ENCODE data around the gene CTSA.

Gene CTSA

GRCh38 chr20:45920462-45921336 is 29.6 kb downstream of the CTSA start:
- no peak overlapping the region for H3K4me3 ChIP-seq (ENCODE audit: low read depth, low read length)
- no peaks in the 10 kb centered on the region for H3K27me3 ChIP-seq (replicated peaks)
- no peak for DNase-seq
- no peak for TF ChIP-seq CTCF (IDR thresholded peaks at IDR 0.05; ENCODE audit: low read depth, low read length, missing control alignments)
- in situ Hi-C loops (cut with HindIII; ENCODE audit: low pct_ligation_motif_present, low sequenced_read_pairs), result no loop called here
- H3K36me3 ChIP-seq (replicated peaks), result no peaks in the 10 kb centered on the region
- H3K27ac ChIP-seq, result peak overlapping the region; percentile 62

GRCh38 chr20:45921337-45922189 is 30.4 kb downstream of the CTSA start:
- Histone ChIP-seq H3K27ac (no peak overlapping the region), H3K27me3 (replicated peaks) (no peaks in the 10 kb centered on the region), H3K36me3 (replicated peaks) (no peaks in the 10 kb centered on the region), H3K4me3 (ENCODE audit: low read depth, low read length) (no peak overlapping the region)
- in situ Hi-C loops (cut with HindIII; ENCODE audit: low pct_ligation_motif_present, low sequenced_read_pairs), result no loop called here
- DNase-seq, result no peak
- TF ChIP-seq CTCF (IDR thresholded peaks at IDR 0.05; ENCODE audit: low read depth, low read length, missing control alignments), result no peak

GRCh38 chr20:45924391-45925261 is 33.5 kb downstream of the CTSA start:
- Histone ChIP-seq H3K36me3 (replicated peaks) (no peaks in the 10 kb centered on the region), H3K4me3 (ENCODE audit: low read depth, low read length) (no peak overlapping the region), H3K27ac (no peak overlapping the region), H3K27me3 (replicated peaks) (no peaks in the 10 kb centered on the region)
- no peak for TF ChIP-seq CTCF (IDR thresholded peaks at IDR 0.05; ENCODE audit: low read depth, low read length, missing control alignments)
- peak; percentile 42 for DNase-seq
- in situ Hi-C loops (cut with HindIII; ENCODE audit: low pct_ligation_motif_present, low sequenced_read_pairs), result no loop called here

- in situ Hi-C loops (cut with HindIII; ENCODE audit: low pct_ligation_motif_present, low sequenced_read_pairs), result no loop called here
- no peak for TF ChIP-seq CTCF (IDR thresholded peaks at IDR 0.05; ENCODE audit: low read depth, low read length, missing control alignments)
- DNase-seq, result no peak
- H3K4me3 ChIP-seq (ENCODE audit: low read depth, low read length), result no peak overlapping the region
- no peaks in the 10 kb centered on the region for H3K27me3 ChIP-seq (replicated peaks)
- no peaks in the 10 kb centered on the region for H3K36me3 ChIP-seq (replicated peaks)
- no peak overlapping the region for H3K27ac ChIP-seq
Observed at GRCh38 chr20:45925821-45926506, 34.8 kb downstream of the CTSA start.

- no peak for DNase-seq
- no peak overlapping the region for H3K4me3 ChIP-seq (ENCODE audit: low read depth, low read length)
- in situ Hi-C loops (cut with HindIII; ENCODE audit: low pct_ligation_motif_present, low sequenced_read_pairs), result no loop called here
- no peaks in the 10 kb centered on the region for H3K36me3 ChIP-seq (replicated peaks)
- TF ChIP-seq CTCF (IDR thresholded peaks at IDR 0.05; ENCODE audit: low read depth, low read length, missing control alignments), result no peak
- no peak overlapping the region for H3K27ac ChIP-seq
- H3K27me3 ChIP-seq (replicated peaks), result no peaks in the 10 kb centered on the region
Observed at GRCh38 chr20:45926731-45927070, 35.6 kb downstream of the CTSA start.
